HEK293T (cell line): ENCODE data around the gene RBM8A.

ENCODE experiments used
- CTCF ChIA-PET: fragments of 350-600 bp; formaldehyde crosslinking; extraction: SDS; loops from one replicate; lab custom pipeline; 2021; ENCODE audit warnings: antibody characterized with exemption, inconsistent platforms; lab: Yijun Ruan, JAX
- POLR2A ChIA-PET: fragments of 350-600 bp; formaldehyde crosslinking; extraction: SDS; loops from one replicate; lab custom pipeline; 2020; ENCODE audit warnings: antibody characterized with exemption, inconsistent platforms; lab: Yijun Ruan, JAX
- DNase-seq: peaks from one replicate; pipeline ENCODE4 v3.0.0; 2012; ENCODE audit warnings: mixed read lengths; ENCODE audit errors: extremely low spot score
- ARNT ChIP-seq: fragments of 450-650 bp; IDR thresholded peaks from 2 replicates; pipeline ENCODE4 v1.6.1; 2017; ENCODE audit warnings: mild to moderate bottlenecking
- BHLHE40 ChIP-seq: fragments of 450-650 bp; IDR thresholded peaks from 2 replicates; pipeline ENCODE4 v1.6.1; 2016; ENCODE audit warnings: mild to moderate bottlenecking, moderate library complexity, borderline replicate concordance
- CTBP1 ChIP-seq: fragments of 450-650 bp; IDR thresholded peaks from 2 replicates; pipeline ENCODE4 v1.6.1; 2016; ENCODE audit warnings: borderline replicate concordance
- ELF4 ChIP-seq: fragments of 450-650 bp; IDR thresholded peaks from 2 replicates; pipeline ENCODE4 v1.6.1; 2017; ENCODE audit warnings: antibody characterized with exemption
- FOXA1 ChIP-seq: fragments of 450-650 bp; IDR thresholded peaks from 2 replicates; pipeline ENCODE4 v1.6.1; 2016; ENCODE audit warnings: mild to moderate bottlenecking
- FOXK2 ChIP-seq: fragments of 450-650 bp; IDR thresholded peaks from 2 replicates; pipeline ENCODE4 v1.6.1; 2016; ENCODE audit warnings: mild to moderate bottlenecking
- FOXM1 ChIP-seq: fragments of 450-650 bp; IDR thresholded peaks from 2 replicates; pipeline ENCODE4 v1.6.1; 2017; ENCODE audit warnings: mild to moderate bottlenecking, borderline replicate concordance
- HDGF ChIP-seq: fragments of 450-650 bp; IDR thresholded peaks from 2 replicates; pipeline ENCODE4 v1.6.1; 2017; ENCODE audit warnings: antibody characterized with exemption, borderline replicate concordance
- L3MBTL2 ChIP-seq: fragments of 450-650 bp; conservative IDR thresholded peaks from 2 replicates; pipeline ENCODE4 v1.6.1; 2016; ENCODE audit warnings: mild to moderate bottlenecking
- LEF1 ChIP-seq: fragments of 450-650 bp; IDR thresholded peaks from 2 replicates; pipeline ENCODE4 v1.6.1; 2017; ENCODE audit warnings: mild to moderate bottlenecking, borderline replicate concordance
- NFRKB ChIP-seq: fragments of 450-650 bp; IDR thresholded peaks from 2 replicates; pipeline ENCODE4 v1.6.1; 2016; ENCODE audit warnings: mild to moderate bottlenecking, moderate library complexity
- SP1 ChIP-seq: fragments of 450-650 bp; IDR thresholded peaks from 2 replicates; pipeline ENCODE4 v1.6.1; 2017
- SUZ12 ChIP-seq: fragments of 450-650 bp; IDR thresholded peaks from 2 replicates; pipeline ENCODE4 v1.6.1; 2016; ENCODE audit warnings: mild to moderate bottlenecking
- TARDBP ChIP-seq: fragments of 450-650 bp; IDR thresholded peaks from 2 replicates; pipeline ENCODE4 v1.6.1; 2016
- ZNF384 ChIP-seq: fragments of 450-650 bp; IDR thresholded peaks from 2 replicates; pipeline ENCODE4 v1.6.1; 2016
- TF ChIP-seq, protein P1 (sequence below): fragments of 450-650 bp; IDR thresholded peaks from 2 replicates; pipeline ENCODE4 v1.6.1; 2016

RBM8A gene

DNA sequence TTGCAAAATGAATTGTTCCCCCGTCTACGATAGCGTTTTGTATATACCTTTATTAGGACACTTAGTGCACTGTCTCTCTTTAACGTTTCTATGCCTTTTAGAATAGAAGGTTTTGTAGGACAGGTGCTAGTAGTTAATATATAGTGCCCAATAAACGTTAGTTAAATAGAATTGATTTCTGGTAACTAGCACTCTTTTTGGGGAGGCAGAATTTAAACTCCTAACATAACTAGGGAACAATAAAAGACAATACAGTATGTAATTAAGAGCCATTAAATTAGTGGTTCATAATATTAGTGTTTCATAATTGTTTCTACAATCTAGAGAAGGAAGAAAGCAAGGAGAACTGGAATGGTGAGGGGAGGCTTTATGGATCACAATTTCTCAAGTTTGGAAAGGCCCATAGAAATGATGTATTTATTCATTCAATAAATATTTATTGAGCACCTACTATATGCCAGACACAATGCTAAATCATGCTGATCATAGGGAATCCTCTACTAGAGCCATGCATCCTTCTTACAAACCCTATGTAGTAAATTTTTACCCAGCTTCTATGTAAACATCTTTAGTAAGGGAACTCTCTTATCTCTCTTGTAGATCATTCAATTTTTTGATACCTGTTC is 37.9 kb upstream of the RBM8A start:
- ChIA-PET POLR2A (interaction anchor here (0.9 to 4.6 kb wide), 30 partner anchors 8 to 119 kb away, joined by 3 to 60 read pairs (median 8); partner anchors contain the start of genes NUDT17, PEX11B, PIAS3 and RBM8A), CTCF (interaction anchor here (1.1 to 4.5 kb wide), 5 partner anchors 13 to 120 kb away, joined by 4 to 26 read pairs (median 5); partner anchors contain the start of gene NUDT17)
- TF ChIP-seq LEF1 (no peak), SUZ12 (no peak), SP1 (no peak), FOXA1 (no peak), FOXK2 (no peak), HDGF (no peak), ELF4 (no peak), NFRKB (no peak), ARNT (no peak), BHLHE40 (no peak), ZNF384 (no peak), CTBP1 (no peak), L3MBTL2 (no peak), FOXM1 (no peak), TARDBP (no peak)
- TF ChIP-seq, protein P1, sequence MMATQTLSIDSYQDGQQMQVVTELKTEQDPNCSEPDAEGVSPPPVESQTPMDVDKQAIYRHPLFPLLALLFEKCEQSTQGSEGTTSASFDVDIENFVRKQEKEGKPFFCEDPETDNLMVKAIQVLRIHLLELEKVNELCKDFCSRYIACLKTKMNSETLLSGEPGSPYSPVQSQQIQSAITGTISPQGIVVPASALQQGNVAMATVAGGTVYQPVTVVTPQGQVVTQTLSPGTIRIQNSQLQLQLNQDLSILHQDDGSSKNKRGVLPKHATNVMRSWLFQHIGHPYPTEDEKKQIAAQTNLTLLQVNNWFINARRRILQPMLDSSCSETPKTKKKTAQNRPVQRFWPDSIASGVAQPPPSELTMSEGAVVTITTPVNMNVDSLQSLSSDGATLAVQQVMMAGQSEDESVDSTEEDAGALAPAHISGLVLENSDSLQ = no peak
- no peak for DNase-seq

DNA sequence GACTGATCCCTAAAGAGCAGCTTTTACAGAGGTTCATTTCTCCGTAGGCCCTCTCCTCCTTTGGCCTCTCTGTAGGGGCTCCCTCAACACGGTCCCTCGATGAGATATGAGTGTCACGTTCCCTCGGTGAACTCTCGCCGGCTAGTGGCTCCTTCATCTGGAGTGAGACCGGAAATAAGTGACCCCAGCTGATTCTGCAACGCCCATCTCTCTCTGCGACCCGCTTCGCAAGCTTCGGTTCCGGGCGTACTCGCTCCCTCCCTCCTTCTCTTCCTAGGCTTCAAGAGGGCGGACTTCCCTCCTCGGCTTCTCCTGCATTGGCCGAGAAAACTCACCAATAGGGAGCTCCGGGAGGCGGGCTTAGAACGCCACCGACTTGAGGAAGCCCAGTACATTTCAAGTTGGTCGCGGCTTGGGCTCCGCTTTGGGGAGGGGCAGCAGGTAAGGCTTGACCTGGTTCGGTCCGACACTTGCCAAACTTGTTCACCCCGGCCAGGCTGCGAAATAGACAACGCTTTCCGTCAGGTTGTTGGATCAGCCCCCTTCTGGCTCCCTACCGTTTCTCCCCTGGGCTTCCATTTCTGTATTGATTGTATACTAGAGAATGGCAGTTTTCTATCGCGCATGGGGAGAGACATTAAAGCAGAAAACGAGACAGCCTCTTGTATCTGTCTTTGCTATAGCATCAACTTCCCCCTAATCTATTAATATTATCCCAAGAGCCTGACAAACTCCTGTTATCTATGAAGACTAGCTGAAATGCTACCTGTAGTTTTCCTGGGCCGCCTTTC is 37.2 kb upstream of the RBM8A start, which contains the start of the genes ANKRD34A and POLR3GL:
Gene ANKRD34A (minus strand): TSS at position 248 of the 791 bp plus-strand sequence. CDS start 2,816 bp downstream, outside the sequence.
Gene POLR3GL (plus strand): TSS at position 363 of the 791 bp plus-strand sequence. CDS start 10,176 bp downstream, outside the sequence.
- DNase-seq = peak; percentile 90
- 0 out of 2 replicates have a peak, but pooled peaks have one; percentile 15 for TF ChIP-seq L3MBTL2
- 0 out of 2 replicates have a peak, but pooled peaks have one; percentile 18 for TF ChIP-seq ELF4
- TF ChIP-seq HDGF = no peak
- ChIA-PET POLR2A (interaction anchor here (0.6 to 4.6 kb wide), 46 partner anchors 9 to 141 kb away, joined by 3 to 60 read pairs (median 5); partner anchors contain the start of genes ANKRD35, HJV, NUDT17 and PEX11B), CTCF (interaction anchor here (0.6 to 4.5 kb wide), 8 partner anchors 13 to 119 kb away, joined by 3 to 26 read pairs (median 4); partner anchors contain the start of genes ITGA10, NUDT17 and RBM8A)

DNA sequence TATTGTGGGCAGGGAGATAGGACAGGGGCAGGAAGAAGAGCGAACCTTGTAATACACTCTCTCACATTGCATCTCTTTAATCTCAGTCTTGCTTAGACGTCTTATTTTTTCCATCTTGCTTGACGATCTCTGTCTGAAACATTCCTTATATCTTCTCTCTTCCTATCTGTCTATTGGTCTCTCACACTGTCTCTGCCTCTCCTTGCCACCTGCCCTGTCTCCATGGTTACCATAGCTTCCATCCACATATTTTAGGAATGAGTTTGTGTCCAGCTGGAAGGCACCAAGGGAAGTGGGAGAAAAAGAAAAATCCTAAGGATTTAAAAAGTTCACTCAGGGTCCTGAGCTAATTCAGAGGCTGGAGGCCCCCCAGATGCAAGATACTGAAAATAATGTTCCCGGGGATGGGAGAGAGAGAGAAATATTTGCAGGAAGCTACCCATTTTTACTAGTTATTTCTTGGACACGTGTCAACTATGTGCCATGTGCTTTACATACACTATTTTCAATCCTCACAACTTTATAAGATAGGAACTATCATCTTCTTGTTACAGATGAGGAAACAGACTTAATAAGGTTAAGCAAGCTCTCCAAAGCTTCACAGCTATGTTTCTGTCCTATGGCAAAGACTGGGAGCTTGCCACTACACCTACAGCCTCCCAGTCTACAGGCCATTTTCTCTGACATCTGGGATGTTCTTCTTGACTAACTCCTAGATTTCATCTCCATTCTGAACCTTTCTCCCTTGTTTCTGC is 36.2 kb upstream of the RBM8A start:
- CTCF ChIA-PET = interaction anchor here (1.2 to 4.5 kb wide), 5 partner anchors 15 to 72 kb away, joined by 3 to 26 read pairs (median 4); partner anchors contain the start of genes ITGA10 and RBM8A
- POLR2A ChIA-PET = interaction anchor here (0.5 to 4.6 kb wide), 33 partner anchors 8 to 498 kb away, joined by 3 to 60 read pairs (median 6); partner anchors contain the start of genes ANKRD35, HJV, NUDT17 and PEX11B
- no peak for DNase-seq
- TF ChIP-seq FOXK2 (no peak), HDGF (no peak), BHLHE40 (no peak), ELF4 (no peak)

DNA sequence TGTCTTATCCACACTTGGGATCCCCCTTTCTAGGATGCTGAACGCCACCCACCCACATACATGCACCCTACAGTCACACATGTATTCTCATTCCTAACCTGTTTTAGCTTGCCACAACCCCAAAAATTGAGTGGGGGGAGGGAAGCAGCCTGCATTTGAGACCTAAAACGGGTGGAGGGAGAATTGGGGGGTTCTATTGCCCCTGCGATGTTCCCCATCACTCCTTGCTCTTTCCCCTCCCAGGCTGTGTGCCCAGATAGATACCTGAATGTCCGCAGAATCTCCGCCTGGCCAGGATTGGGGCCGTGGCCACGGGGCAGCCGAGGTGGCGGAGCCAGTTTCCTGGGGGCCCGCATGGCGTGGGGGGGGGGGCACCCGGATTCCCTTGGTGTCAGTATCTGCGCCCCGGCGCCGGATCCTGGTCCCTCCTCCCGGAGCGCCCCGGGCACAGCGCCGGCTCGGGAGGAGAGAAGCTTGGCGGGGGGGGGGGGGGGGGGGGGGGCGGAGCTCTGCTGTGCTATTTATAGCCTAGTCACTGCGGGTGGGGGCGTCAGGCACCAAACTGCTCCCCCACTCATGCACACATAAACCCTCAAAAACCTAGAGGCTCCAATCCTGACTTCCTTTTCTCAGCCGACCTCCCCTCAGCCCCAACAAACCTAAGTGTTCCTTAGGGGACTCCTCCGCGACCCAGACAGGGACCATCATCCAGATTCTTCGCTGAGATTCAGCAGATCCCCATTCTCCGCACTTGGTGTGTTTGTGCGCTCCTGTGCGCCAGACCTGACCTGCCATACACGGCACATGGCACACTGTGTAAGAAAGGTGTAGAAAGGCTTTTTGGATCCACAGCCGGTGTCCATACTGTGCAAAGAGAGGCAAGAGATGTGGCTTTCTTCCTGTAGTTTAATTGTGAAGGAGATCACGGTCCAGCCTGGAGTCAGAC is 35.1 kb upstream of the RBM8A start:
- TF ChIP-seq ARNT (no peak), LEF1 (no peak), FOXK2 (no peak), FOXA1 (no peak), CTBP1 (no peak), BHLHE40 (no peak), ZNF384 (no peak), SP1 (no peak), SUZ12 (no peak), FOXM1 (no peak), TARDBP (no peak)
- TF ChIP-seq, protein P1 = no peak
- DNase-seq = no peak
- ChIA-PET POLR2A (interaction anchor here (1.7 to 4.6 kb wide), 5 partner anchors 17 to 44 kb away, joined by 3 to 60 read pairs (median 19); partner anchors contain the start of genes PEX11B and RBM8A), CTCF (interaction anchor here (1.5 to 4.5 kb wide), 2 partner anchors 16 to 36 kb away, joined by 3 to 26 read pairs; no protein-coding TSS in a partner anchor)

DNA sequence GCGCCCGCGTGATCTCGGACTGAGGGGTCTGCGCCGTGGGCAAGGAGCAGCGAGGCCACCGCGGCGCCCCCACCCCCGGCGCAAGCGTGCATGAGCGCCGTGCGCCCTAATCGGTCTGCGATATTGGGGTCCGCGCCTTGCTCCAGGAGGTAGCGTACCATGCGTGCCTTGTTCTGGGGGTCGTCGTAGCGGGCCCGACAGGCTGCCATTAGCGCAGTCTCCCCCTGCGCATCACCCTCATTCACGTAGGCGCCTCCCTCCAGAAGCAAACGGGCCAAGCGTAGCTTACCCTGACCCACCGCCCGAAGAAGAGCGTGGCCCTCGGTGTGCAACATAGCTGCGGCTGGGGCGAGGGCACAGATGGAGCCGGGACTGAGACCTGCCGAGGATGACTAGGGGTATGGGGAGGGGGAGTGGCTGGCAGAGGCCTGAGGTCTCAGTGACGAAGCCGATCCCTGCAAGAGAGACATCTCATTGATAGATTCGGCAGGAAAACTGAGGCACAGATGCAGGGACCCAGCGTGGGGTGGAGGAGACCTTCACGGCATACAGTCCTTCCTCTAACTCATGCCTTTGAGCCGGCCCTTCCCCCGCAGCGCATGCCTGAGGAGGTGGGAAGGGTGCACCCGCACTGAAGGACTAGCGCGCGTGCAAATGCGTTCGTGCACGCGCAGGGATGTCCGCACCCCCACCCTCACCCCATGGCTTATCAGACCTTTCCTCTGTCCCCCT is 34.3 kb upstream of the RBM8A start:
- no peak for DNase-seq
- TF ChIP-seq FOXM1 (no peak), TARDBP (no peak), ZNF384 (no peak), FOXK2 (no peak), ELF4 (no peak), L3MBTL2 (peak; percentile 64), LEF1 (no peak), BHLHE40 (no peak), HDGF (0 out of 2 replicates have a peak, but pooled peaks have one; percentile 67), SUZ12 (no peak), CTBP1 (no peak)
- POLR2A ChIA-PET = interaction anchor here (4.6 kb wide), 1 partner anchor 35 kb away, joined by 60 read pairs; the partner anchor contains the start of gene RBM8A
- CTCF ChIA-PET = no interaction called here
